OCI-LY3 (cell line): ENCODE results near the gene NPTXR.

Experiments
- H2AFZ ChIP-seq: fragments of 200-600, 300-600 bp; shearing (Covaris generic); 2 replicates; pipeline ENCODE4 v1.6.0; 2014; ENCODE audit warnings: antibody characterized with exemption, low read depth, low read length
- H3K27ac ChIP-seq: fragments of 200-600, 300-600 bp; sonication (generic); 2 replicates; pipeline ENCODE4 v1.5.1; 2014; ENCODE audit warnings: mild to moderate bottlenecking, low read length, moderate library complexity, mixed read lengths
- H3K27me3 ChIP-seq: fragments of 200-600, 300-600 bp; sonication (generic); 2 replicates; pipeline ENCODE4 v1.6.1; 2014; ENCODE audit warnings: low read depth, low read length, mixed read lengths
- H3K36me3 ChIP-seq: fragments of 200-600, 300-600 bp; sonication (generic); replicated peaks from 2 replicates; pipeline ENCODE3; 2014; ENCODE audit warnings: low read depth, low read length, mixed read lengths
- H3K4me1 ChIP-seq: fragments of 300-600, 200-600 bp; sonication (generic); 2 replicates; pipeline ENCODE4 v1.6.1; 2014; ENCODE audit warnings: low read length, mixed read lengths
- H3K4me2 ChIP-seq: fragments of 200-600, 300-600 bp; sonication (generic); 2 replicates; pipeline ENCODE4 v1.6.1; 2014; ENCODE audit warnings: low read length, mixed read lengths
- H3K4me3 ChIP-seq: fragments of 300-600, 200-600 bp; sonication (generic); 2 replicates; pipeline ENCODE4 v1.5.1; 2014; ENCODE audit warnings: antibody characterized with exemption, mild to moderate bottlenecking, low read length, moderate library complexity
- H3K79me2 ChIP-seq: fragments of 300-600, 200-600 bp; shearing (Covaris generic); 2 replicates; pipeline ENCODE4 v1.6.1; 2014; ENCODE audit warnings: mild to moderate bottlenecking, low read length, mixed read lengths
- H3K9ac ChIP-seq: fragments of 300-600, 200-600 bp; shearing (Covaris generic); 2 replicates; pipeline ENCODE4 v1.6.0; 2014; ENCODE audit warnings: mild to moderate bottlenecking, low read length, moderate library complexity
- H3K9me3 ChIP-seq: fragments of 200-600, 300-600 bp; shearing (Covaris generic); 2 replicates; pipeline ENCODE4 v1.6.1; 2014; ENCODE audit warnings: low read length, mixed read lengths; ENCODE audit not compliant: insufficient read depth
- H4K20me1 ChIP-seq: fragments of 200-600, 300-600 bp; sonication (generic); 2 replicates; pipeline ENCODE4 v1.6.1; 2016; ENCODE audit warnings: low read length, mixed read lengths; ENCODE audit not compliant: insufficient read depth
- EZH2phosphoT487 ChIP-seq: fragments of 200-600 bp; shearing (Covaris generic); IDR thresholded peaks from 2 replicates; pipeline ENCODE4 v1.6.1; 2018; ENCODE audit warnings: antibody characterized with exemption, mixed run types, low read depth
- TF ChIP-seq, protein P1 (sequence below): fragments of 200-600, 300-600 bp; sonication (generic); IDR thresholded peaks from 2 replicates; pipeline ENCODE4 v1.5.1; 2014; ENCODE audit warnings: antibody characterized with exemption, low read length, low read depth

The NPTXR gene

DNA sequence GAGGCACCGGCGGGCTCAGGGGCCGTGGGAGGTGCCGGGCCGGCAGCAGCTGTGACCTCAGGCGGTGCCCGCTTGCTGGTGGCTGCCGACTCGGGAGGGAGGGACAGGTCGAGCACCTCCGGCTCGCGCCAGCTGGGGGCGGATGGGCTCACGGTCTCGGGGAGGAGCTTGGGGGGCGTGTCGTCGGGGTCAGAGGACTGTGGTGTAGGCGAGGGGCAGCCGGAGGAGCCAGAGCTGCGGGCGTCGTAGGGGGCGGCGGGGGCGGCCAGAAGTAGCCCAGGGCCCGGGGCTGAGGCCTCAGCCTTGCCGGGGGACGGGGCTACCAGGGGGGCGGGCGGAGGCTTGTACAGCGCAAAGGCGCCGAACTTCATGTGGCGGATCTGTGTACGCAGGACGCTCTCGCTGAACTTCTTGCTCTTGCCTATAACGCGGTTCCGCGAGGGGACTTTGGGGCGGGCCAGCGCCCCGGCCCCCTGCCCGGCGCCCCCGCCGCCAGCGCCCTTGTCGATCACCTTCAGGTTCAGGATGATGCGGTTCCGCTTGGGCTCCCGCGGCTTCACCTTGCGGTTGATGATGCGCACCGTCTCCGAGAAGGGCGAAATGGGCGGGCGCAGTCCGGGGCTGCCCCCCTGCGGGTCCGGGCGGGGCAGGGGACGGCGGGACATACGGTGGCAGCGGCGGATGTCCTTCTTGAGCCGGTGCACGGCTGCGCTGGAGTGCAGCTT is 22.7 kb upstream of the NPTXR start:
- peaks cover 43% of the 10 kb centered on the region for H3K36me3 ChIP-seq
- H2AFZ ChIP-seq: no peak overlapping the region
- H3K4me3 ChIP-seq: no peak overlapping the region
- H4K20me1 ChIP-seq: peaks cover 77% of the 10 kb centered on the region
- peaks cover 42% of the 10 kb centered on the region for H3K79me2 ChIP-seq
- H3K27ac ChIP-seq: no peak overlapping the region
- peaks cover 25% of the 10 kb centered on the region for H3K4me1 ChIP-seq
- TF ChIP-seq EZH2phosphoT487: no peak
- TF ChIP-seq, protein P1, sequence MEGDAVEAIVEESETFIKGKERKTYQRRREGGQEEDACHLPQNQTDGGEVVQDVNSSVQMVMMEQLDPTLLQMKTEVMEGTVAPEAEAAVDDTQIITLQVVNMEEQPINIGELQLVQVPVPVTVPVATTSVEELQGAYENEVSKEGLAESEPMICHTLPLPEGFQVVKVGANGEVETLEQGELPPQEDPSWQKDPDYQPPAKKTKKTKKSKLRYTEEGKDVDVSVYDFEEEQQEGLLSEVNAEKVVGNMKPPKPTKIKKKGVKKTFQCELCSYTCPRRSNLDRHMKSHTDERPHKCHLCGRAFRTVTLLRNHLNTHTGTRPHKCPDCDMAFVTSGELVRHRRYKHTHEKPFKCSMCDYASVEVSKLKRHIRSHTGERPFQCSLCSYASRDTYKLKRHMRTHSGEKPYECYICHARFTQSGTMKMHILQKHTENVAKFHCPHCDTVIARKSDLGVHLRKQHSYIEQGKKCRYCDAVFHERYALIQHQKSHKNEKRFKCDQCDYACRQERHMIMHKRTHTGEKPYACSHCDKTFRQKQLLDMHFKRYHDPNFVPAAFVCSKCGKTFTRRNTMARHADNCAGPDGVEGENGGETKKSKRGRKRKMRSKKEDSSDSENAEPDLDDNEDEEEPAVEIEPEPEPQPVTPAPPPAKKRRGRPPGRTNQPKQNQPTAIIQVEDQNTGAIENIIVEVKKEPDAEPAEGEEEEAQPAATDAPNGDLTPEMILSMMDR: no peak
- H3K4me2 ChIP-seq: no peak overlapping the region
- H3K27me3 ChIP-seq: no peaks in the 10 kb centered on the region
- no peaks in the 10 kb centered on the region for H3K9me3 ChIP-seq
- H3K9ac ChIP-seq: no peak overlapping the region

DNA sequence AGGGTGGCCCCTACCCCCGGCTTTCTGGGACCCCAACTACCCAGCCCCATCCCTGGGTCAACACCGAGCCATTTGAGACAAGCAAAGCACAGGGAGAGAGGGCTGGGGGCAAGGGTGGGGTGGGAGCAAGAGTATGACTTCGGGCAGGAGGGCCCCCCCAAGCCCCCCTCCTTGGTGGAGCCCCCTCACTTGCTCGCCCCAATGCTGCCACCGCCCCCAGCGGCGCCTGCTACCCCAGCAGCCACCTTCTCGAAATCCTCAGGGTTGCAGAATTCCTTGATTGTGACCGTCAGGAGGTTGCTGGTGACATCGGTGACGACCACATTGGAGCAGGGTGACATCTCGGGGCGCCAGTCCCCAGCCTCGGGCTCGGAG is 22.2 kb upstream of the NPTXR start:
- no peak for TF ChIP-seq EZH2phosphoT487
- TF ChIP-seq, protein P1: no peak
- no peak overlapping the region for H3K4me3 ChIP-seq
- no peak overlapping the region for H2AFZ ChIP-seq
- no peaks in the 10 kb centered on the region for H3K27me3 ChIP-seq
- H3K4me2 ChIP-seq: no peak overlapping the region
- peaks cover 36% of the 10 kb centered on the region for H3K79me2 ChIP-seq
- no peak overlapping the region for H3K9ac ChIP-seq
- no peak overlapping the region for H3K27ac ChIP-seq
- no peaks in the 10 kb centered on the region for H3K9me3 ChIP-seq
- peaks cover 43% of the 10 kb centered on the region for H3K36me3 ChIP-seq
- H3K4me1 ChIP-seq: peaks cover 25% of the 10 kb centered on the region
- peaks cover 77% of the 10 kb centered on the region for H4K20me1 ChIP-seq

DNA sequence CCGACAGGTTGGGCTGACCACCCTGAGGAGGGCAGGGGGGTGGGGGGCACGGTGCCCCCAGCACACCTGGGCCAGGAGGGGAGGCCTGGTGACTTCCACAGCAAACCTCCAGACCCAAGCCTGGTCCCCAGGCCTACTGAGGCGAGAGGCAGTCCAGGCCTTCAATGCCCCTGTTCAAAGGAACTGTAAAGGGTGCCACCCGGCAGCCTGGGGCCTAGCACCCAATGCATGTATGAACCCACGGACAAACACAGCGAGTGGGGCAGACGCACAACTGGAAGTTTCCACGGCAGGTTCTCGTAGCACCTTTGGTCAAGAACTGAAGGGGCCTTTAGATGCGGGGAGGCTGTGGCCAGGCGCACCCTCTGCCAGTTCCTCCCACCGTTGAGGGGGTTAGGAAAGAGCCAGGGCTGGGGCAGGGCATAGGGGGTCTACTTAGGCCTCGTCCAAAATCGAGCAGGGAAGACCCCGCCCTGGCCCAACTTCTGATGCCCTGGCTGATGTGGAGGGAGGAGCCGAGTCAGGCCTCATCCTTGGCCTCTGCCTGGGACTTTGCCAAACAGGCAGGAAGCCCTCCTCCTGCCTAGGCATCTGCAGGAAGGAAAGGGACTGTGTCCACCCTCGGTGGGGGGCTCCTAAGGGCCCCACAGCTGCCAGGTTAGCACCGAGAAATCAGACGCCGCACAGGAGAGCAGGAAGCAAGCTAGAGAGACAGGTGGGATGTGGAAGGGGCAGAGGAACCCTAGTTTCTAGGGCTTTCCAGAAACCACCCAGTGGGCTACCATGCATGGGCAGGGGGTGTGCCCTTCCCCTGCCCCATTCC is 21.6 kb upstream of the NPTXR start:
- Histone ChIP-seq H3K36me3 (peaks cover 43% of the 10 kb centered on the region), H3K9ac (no peak overlapping the region), H2AFZ (no peak overlapping the region), H3K9me3 (no peaks in the 10 kb centered on the region), H3K4me3 (no peak overlapping the region), H4K20me1 (peaks cover 73% of the 10 kb centered on the region), H3K4me2 (no peak overlapping the region), H3K27ac (no peak overlapping the region), H3K4me1 (peaks cover 21% of the 10 kb centered on the region), H3K27me3 (no peaks in the 10 kb centered on the region), H3K79me2 (peaks cover 30% of the 10 kb centered on the region)
- TF ChIP-seq, protein P1: no peak
- TF ChIP-seq EZH2phosphoT487: no peak

DNA sequence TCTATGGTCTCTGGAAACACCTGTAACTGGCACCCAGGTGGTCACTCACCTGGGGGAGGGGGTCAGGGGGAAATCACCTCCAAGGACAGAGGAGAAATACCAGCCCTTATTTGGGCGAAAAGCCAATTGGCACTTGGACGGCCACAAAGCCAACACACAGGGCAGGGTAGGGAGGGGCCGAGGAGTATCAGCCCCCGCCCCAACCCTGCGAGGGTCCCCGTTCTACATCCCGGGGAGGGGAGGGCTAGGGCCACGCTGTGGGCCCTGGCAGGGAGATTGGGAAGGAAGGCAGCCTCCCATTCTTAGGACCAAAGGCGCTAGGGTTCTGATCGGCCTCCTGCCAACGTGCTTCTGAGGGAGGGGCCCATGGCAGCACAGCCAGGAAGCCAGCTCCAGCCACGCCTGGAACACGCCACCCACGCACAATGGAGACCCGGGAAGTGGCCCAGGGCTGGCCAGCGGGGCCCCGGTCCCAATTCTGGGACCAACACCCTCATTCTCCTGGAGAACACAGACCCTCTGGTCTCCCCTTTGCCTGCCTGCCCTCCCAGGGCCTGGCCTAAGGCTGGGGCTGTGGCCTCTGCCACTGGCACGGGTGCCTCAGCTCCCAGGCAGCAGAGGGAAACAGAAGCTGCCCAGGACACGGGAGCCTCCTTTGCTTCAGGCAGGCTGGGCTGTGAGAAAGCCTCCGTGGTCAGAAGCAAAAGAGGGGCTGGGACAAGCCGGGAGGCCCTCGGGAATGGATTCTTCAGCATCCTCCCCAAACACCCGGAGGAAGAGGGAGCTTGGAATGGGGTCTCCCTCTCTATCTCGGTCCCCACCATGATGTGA is 20.7 kb upstream of the NPTXR start:
- Histone ChIP-seq H3K4me1 (peaks cover 12% of the 10 kb centered on the region), H3K27ac (no peak overlapping the region)
- TF ChIP-seq EZH2phosphoT487: no peak
- TF ChIP-seq, protein P1: no peak

More for the DNA sequence above, 20.7 kb upstream of the NPTXR start:
- Histone ChIP-seq H3K4me2 (no peak overlapping the region), H3K4me3 (no peak overlapping the region), H2AFZ (no peak overlapping the region), H4K20me1 (peaks cover 67% of the 10 kb centered on the region), H3K9ac (no peak overlapping the region), H3K9me3 (no peaks in the 10 kb centered on the region), H3K79me2 (peaks cover 22% of the 10 kb centered on the region), H3K27me3 (no peaks in the 10 kb centered on the region), H3K36me3 (peaks cover 38% of the 10 kb centered on the region)
